ENCODE measurements around the gene RNF187.

The RNF187 gene

DNA sequence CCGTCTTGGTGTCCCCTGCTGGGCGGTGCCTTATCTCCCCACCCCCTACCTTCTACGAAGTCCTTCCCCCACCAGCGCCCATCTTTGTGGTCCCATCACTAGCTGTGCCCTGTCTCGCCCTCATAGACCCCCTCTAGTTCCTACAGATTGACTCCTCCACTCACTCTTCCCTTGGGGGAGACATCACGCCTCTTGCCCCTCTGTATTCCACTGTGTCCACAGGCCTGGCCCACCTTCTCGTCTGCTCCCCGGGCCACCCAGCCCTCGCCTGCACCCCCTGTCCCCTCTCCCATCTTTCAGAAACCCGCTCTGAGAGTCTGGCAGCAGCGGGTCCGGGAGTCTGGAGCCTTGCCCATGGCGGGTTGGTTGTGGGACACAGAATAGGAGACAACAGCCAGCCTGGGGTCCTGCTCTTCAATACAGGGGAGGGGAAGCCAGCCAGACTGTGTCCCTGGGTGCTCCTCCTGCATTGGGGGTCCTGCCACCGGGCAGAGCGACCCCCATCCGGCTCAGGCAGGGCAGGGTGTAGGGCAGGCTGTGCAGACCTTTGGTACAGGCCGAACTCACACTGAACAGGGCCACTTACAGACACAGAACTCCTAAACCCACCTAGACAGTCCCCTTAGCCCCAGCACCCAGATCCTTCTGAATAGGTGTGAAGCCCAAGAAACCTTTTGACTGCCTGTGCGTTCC, 1.1 kb downstream of the RNF187 start:
- H3K27ac Mint-ChIP-seq: peak overlapping the region; percentile 97
- H3K4me3 Mint-ChIP-seq: peak overlapping the region; percentile 95
- no peak for DNase-seq (ENCODE audit: low spot score)
- no peaks in the 10 kb centered on the region for H3K9me3 Mint-ChIP-seq
- H3K4me1 Mint-ChIP-seq (ENCODE audit: low read depth): peaks cover 34% of the 10 kb centered on the region
- H3K27me3 Mint-ChIP-seq (ENCODE audit: low read depth): no peaks in the 10 kb centered on the region
- H3K36me3 Mint-ChIP-seq (ENCODE audit: low read depth): peaks cover 38% of the 10 kb centered on the region

DNA sequence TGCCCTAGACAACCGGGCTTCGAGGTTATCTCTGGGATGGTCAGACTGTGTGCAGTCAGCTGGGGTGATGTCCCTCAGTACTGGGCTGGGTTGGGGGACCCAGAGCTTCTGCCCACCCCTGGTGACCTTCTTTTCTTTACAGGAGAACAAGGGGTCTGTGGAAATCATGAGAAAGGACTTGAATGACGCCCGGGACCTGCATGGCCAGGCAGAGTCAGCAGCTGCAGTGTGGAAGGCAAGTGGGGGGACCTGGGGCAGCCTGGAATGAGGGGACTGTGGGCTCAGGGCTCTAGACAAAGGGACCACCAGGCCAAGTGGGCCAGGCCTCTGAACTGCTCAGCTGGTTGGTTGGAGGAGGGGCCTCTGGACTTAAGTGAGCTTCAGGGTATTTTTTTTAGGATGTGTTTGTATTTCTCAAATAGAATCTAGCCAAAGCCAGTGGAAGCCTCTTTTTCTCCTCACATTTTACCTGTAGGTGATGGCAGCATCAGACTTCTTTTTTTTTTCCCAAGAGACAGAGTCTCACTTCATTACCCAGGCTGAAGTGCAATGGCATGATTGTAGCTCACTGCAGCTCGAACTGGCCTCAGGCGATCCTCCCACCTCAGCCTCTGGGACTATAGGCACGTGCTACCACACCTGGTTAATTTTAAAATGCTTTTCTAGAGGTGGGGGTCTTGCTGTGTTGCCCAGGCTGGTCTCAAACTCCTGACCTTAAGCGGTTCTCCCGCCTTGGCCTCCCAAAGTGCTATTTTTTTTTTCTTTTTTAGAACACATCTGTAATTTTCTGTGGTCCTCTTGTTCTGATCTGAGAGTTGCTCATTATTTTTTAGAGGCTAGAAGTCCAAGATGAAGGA, 1.9 kb downstream of the RNF187 start:
- Mint-ChIP-seq H3K36me3 (ENCODE audit: low read depth) (peaks cover 42% of the 10 kb centered on the region), H3K9me3 (no peaks in the 10 kb centered on the region), H3K27ac (peak overlapping the region; percentile 97), H3K27me3 (ENCODE audit: low read depth) (no peaks in the 10 kb centered on the region), H3K4me1 (ENCODE audit: low read depth) (peaks cover 29% of the 10 kb centered on the region), H3K4me3 (peak overlapping the region; percentile 95)
- no peak for DNase-seq (ENCODE audit: low spot score)

DNA sequence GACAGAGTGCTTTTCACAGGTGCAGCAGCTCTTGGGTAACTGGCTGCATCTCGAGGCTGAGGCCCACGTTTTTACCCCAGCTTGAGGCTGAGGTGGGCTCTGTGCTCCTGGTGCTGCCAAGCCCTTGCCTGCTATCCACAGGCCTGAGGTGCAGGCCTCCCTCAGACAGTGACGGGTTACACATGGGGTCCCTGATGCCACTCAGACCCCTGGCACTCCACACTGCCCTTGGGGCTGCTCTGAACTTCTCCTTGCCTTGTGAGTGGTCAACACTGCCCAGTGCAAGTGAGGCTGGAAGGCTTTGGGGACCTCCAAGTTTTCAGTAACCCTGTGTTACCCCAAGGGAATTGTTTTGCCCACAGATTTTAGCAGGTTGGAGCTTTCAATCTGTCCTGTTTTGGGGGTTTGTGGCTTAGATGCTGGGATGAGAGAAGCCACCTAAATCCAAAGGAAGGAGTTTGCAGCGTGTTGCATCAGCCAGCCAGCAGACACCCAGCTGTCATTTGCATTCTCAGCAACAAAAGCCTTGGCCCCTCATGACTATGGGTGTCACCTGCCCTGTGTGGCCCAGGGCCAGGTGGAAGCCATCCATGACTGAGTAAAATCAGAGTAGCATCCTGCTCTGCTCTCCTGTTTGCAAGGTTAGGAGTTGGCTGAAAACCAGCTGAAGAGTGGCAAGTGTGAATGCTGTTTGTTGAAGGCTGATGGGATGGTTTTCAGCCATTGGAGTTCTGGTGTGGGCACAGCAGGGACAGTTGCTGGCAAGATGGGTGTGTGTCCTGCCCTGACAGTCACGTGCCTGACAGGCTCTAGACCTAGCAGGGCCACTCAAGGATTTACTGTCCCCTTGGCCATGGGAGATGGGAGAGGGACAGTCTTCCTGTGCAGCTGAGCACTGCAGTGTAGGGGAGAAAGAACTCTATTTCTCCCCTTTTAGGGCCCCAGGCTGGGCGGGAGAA, 3.2 kb downstream of the RNF187 start:
- H3K27ac Mint-ChIP-seq: peak overlapping the region; percentile 18
- H3K4me3 Mint-ChIP-seq: peak overlapping the region; percentile 95

DNA sequence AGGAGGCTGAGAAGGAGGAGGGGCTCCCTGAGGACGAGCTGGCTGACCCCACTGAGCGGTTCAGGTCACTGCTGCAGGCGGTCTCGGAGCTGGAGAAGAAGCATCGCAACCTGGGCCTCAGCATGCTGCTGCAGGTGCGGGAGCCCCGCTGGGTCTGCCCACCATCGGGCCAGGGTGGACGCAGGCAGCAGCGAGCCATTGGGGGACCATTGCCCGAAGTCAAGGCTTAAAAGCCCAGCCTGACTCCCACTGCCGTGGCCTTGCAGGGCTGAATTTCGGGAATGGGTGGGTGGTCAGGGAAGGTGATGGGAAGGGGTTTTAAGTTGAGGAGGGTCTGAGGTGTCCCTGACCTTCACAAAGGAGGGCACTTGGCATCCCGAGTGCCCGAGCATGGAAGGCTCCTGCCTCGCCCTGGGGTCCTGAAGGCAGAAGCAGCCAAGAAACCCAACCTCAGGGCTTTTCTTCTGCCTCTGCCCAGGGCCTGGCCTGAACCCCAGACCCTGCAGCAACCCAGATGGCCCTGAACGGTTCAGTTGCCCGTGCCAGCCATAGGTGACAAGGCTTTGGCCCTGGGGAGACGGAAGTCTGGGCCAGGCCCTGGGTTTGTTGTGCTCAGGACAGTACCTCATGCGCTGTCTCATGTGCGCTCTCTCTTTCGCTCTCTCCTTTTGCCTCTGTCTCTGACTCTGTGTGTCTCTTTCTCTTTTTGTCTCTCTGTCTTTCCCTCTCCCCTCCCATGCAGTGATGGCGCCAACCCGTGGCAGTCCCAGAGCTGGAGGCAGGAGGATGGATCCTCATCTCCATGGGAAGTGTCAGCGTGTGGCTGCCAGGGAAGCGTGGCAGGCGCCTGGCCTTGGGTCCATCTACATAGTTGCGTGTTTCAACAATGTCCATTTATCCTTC, 6.2 kb downstream of the RNF187 start:
- no peak overlapping the region for H3K4me3 Mint-ChIP-seq
- H3K36me3 Mint-ChIP-seq (ENCODE audit: low read depth): peaks cover 69% of the 10 kb centered on the region
- H3K27me3 Mint-ChIP-seq (ENCODE audit: low read depth): no peaks in the 10 kb centered on the region
- DNase-seq (ENCODE audit: low spot score): no peak
- peaks cover 31% of the 10 kb centered on the region for H3K4me1 Mint-ChIP-seq (ENCODE audit: low read depth)
- no peak overlapping the region for H3K27ac Mint-ChIP-seq
- H3K9me3 Mint-ChIP-seq: no peaks in the 10 kb centered on the region

More for the DNA sequence above, 3.2 kb downstream of the RNF187 start:
- H3K36me3 Mint-ChIP-seq (ENCODE audit: low read depth): peaks cover 52% of the 10 kb centered on the region
- no peaks in the 10 kb centered on the region for H3K9me3 Mint-ChIP-seq
- DNase-seq (ENCODE audit: low spot score): no peak
- peaks cover 26% of the 10 kb centered on the region for H3K4me1 Mint-ChIP-seq (ENCODE audit: low read depth)
- no peaks in the 10 kb centered on the region for H3K27me3 Mint-ChIP-seq (ENCODE audit: low read depth)

DNA sequence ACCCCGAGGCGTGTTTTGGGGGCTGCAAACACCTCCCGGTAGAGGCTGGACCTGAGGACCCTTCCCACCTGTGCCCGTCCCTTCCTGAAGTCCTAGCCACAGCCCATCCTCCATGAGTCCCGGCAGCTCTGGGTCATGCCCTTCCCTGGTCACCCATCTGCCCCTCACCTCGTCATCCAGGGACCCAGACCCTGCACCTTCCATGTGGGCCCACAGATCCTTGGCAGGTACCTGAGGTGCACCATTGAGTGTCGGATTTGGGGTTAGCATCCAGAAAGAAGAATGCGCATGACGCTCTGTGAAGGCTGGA, 6.8 kb downstream of the RNF187 start:
- no peaks in the 10 kb centered on the region for H3K9me3 Mint-ChIP-seq
- no peak overlapping the region for H3K27ac Mint-ChIP-seq
- H3K27me3 Mint-ChIP-seq (ENCODE audit: low read depth): no peaks in the 10 kb centered on the region
- peaks cover 27% of the 10 kb centered on the region for H3K4me1 Mint-ChIP-seq (ENCODE audit: low read depth)
- DNase-seq (ENCODE audit: low spot score): no peak
- H3K36me3 Mint-ChIP-seq (ENCODE audit: low read depth): peaks cover 66% of the 10 kb centered on the region
- no peak overlapping the region for H3K4me3 Mint-ChIP-seq

DNA sequence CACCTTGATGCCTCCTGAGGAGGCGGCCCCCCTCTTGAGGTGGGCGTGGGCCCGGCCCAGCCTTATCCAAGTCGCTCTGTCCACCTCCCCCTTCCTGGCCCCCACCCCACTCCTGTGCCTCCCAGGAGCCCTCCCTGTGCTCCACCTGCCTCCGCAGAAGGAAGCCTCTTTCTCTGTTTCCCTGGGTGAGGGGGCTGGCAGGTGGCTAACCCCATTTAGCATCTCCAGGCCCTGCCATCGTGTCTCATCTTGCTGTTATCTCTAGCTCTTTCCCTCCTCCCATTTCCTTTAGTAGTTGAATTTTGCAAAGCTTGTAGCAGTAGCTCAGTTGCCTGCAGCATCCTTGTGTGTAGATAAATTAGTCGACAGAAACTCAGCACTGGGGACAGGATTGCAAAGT, 7.2 kb downstream of the RNF187 start:
- DNase-seq (ENCODE audit: low spot score): no peak
- Mint-ChIP-seq H3K27me3 (ENCODE audit: low read depth) (no peaks in the 10 kb centered on the region), H3K4me3 (no peak overlapping the region), H3K36me3 (ENCODE audit: low read depth) (peaks cover 65% of the 10 kb centered on the region), H3K4me1 (ENCODE audit: low read depth) (peaks cover 29% of the 10 kb centered on the region), H3K27ac (no peak overlapping the region), H3K9me3 (no peaks in the 10 kb centered on the region)

DNA sequence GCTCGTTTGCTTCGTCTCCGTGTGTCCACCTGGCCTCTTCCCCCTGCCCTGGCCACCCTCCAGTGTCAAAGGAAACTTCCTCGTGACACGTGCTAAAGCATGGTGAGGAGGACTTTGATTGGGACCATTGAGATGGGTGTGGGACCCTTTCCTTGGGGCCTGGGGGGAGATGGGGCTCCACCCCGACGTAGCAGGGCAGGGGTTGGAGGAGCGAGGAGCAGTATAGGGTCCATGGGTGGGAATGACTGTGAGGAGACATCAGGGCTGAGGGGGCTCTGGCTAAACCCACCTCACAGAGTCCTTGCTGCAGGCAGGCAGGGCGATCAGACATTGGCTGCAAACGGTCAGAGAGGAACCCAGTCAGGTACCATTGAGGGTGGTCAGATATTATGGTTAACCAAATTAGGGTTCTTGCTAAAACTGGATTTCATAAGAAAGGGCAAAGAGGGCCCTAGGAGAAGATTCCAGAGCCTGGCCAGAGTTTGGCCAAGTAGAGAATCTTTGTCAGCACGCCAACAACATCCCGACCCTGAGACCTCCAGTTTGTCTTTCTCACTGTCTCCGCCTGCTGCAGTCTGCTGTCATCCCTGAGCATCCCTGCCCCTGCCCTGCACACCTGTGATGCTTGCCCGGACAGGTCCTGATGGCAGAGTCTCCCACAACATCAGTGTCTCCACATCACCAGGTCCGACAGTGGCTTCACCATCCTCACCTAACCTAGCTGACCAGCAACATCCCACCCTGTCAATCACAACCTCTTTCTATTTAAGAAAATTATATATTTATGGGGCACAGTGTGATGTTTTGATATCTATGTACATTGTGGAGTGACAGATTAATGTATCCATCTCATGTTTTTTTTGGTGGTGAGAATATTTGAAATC, 8.0 kb downstream of the RNF187 start:
- H3K9me3 Mint-ChIP-seq: no peaks in the 10 kb centered on the region
- peaks cover 62% of the 10 kb centered on the region for H3K36me3 Mint-ChIP-seq (ENCODE audit: low read depth)
- no peak overlapping the region for H3K4me3 Mint-ChIP-seq
- no peak for DNase-seq (ENCODE audit: low spot score)
- peaks cover 27% of the 10 kb centered on the region for H3K4me1 Mint-ChIP-seq (ENCODE audit: low read depth)
- no peak overlapping the region for H3K27ac Mint-ChIP-seq
- H3K27me3 Mint-ChIP-seq (ENCODE audit: low read depth): no peaks in the 10 kb centered on the region

DNA sequence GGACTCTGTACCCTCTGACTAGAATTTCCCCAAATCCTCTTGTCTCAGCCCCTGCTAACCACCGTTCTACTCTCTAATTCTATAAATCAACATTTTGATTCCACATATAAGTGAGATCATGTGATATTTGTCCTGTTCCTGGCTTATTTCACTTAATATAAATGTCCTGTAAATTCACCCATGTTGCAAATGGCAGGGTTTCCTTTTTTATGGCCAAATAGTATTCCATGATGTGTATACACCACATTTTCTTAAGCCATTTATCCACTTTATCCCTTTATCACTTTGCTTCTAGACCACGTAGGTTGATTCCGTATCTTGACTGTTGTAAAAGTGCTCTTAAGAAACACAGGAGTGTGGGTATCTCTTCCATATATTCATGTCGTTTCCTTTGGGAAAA, 8.9 kb downstream of the RNF187 start:
- no peaks in the 10 kb centered on the region for H3K27me3 Mint-ChIP-seq (ENCODE audit: low read depth)
- H3K9me3 Mint-ChIP-seq: no peaks in the 10 kb centered on the region
- H3K4me1 Mint-ChIP-seq (ENCODE audit: low read depth): peaks cover 27% of the 10 kb centered on the region
- no peak overlapping the region for H3K4me3 Mint-ChIP-seq
- no peak overlapping the region for H3K27ac Mint-ChIP-seq
- peaks cover 53% of the 10 kb centered on the region for H3K36me3 Mint-ChIP-seq (ENCODE audit: low read depth)
- DNase-seq (ENCODE audit: low spot score): no peak

DNA sequence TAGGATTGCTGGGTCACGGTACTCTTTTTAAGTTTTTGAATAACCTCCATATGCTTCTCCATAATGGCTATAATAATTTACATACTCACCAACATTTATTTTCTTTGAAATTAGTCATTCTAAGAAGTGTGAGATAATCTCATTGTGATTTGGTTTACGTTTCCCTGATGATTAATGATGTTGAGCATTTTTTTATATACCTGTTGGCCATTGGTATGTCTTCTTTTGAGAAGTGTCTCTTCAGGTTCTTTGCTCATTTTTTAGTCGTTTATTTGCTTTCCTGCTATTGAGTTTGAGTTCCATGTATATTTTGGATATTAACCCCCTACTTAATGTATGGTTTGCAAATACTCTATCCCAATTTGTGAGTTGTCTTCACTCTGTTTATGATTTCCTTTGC, 9.3 kb downstream of the RNF187 start:
- no peak overlapping the region for H3K4me3 Mint-ChIP-seq
- no peaks in the 10 kb centered on the region for H3K27me3 Mint-ChIP-seq (ENCODE audit: low read depth)
- no peak overlapping the region for H3K27ac Mint-ChIP-seq
- peaks cover 27% of the 10 kb centered on the region for H3K4me1 Mint-ChIP-seq (ENCODE audit: low read depth)
- DNase-seq (ENCODE audit: low spot score): no peak
- H3K36me3 Mint-ChIP-seq (ENCODE audit: low read depth): peaks cover 51% of the 10 kb centered on the region
- no peaks in the 10 kb centered on the region for H3K9me3 Mint-ChIP-seq

DNA sequence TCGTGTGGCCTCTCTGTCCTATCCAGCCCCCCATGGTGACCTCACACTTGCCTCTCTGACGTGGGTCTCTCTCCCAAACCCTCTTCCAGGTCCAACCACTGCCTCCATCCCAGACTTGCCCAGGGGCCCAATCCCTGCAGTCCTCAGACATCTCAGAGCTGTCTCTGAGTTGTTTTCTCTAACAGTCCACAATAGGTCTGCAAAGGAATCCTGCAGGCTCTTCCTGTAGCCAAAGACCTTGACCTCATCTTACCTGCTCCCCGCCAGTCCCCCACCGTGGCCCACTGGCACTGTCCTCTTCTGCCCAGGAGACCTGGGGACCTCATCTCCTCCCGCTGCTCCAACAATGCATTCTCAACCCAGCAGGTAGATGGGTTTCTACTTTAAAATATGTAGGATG, 10.0 kb downstream of the RNF187 start:
- H3K4me1 Mint-ChIP-seq (ENCODE audit: low read depth): peaks cover 25% of the 10 kb centered on the region

DNA sequence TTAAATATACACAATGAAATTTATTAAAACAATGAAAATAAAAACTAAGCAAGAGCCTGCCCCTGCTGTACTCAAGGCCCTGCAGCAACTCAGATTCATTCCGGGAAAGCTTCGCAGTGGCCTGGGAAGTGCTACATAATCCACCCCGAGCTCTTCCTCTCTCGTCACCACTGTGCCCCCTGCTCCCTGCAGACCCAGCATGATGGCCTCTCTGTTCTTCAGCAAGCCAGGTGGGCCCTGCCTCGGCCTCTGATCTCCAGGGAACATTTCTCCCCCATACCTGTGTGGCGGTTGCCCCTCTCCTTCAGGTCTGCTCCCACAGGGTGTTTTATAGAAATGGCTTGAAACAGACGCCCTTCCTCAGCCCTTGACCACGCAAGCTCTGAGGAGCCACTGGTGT, 10.6 kb downstream of the RNF187 start:
- Mint-ChIP-seq H3K36me3 (ENCODE audit: low read depth) (peaks cover 46% of the 10 kb centered on the region), H3K27ac (no peak overlapping the region), H3K9me3 (no peaks in the 10 kb centered on the region), H3K4me3 (no peak overlapping the region), H3K4me1 (ENCODE audit: low read depth) (peaks cover 26% of the 10 kb centered on the region), H3K27me3 (ENCODE audit: low read depth) (no peaks in the 10 kb centered on the region)
- DNase-seq (ENCODE audit: low spot score): no peak

More for the DNA sequence above, 10.0 kb downstream of the RNF187 start:
- H3K27me3 Mint-ChIP-seq (ENCODE audit: low read depth): no peaks in the 10 kb centered on the region
- no peak for DNase-seq (ENCODE audit: low spot score)
- no peak overlapping the region for H3K27ac Mint-ChIP-seq
- H3K9me3 Mint-ChIP-seq: no peaks in the 10 kb centered on the region
- no peak overlapping the region for H3K4me3 Mint-ChIP-seq
- peaks cover 46% of the 10 kb centered on the region for H3K36me3 Mint-ChIP-seq (ENCODE audit: low read depth)

DNA sequence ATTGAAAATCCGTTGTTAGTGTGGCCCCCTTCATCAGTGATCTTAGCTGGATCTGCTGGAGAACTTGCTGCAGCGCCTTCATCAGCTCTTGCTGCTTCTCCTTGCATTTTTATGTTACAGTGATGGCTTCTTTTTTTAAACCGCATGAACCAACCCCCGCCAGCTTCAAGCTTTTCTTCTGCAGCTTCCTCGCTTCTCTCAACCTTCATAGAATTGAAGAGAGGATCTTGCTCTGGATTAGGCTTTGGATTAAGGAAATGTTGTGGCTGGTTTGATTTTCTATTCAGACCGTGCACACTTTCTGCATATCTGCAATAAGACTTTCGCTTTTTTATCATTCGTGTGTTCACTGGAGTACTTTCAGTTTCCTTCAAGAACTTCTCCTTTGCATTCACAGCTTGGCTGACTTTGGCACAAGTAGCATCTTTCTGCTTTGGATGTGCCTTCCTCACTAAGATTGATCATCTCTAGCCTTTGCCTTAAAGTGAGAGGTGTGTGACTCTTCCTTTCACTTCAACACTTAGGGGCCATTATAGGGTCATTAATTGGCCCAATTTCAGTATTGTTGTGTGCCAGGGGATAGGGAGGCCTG, 13.1 kb downstream of the RNF187 start:
- H3K27ac Mint-ChIP-seq: peak overlapping the region; percentile 60
- H3K9me3 Mint-ChIP-seq: no peaks in the 10 kb centered on the region
- no peak for DNase-seq (ENCODE audit: low spot score)
- H3K36me3 Mint-ChIP-seq (ENCODE audit: low read depth): peaks cover 31% of the 10 kb centered on the region
- H3K4me3 Mint-ChIP-seq: peak overlapping the region; percentile 78
- peaks cover 3% of the 10 kb centered on the region for H3K27me3 Mint-ChIP-seq (ENCODE audit: low read depth)
- peaks cover 26% of the 10 kb centered on the region for H3K4me1 Mint-ChIP-seq (ENCODE audit: low read depth)

Measured in T-helper 2 cell treated with Interferon-gamma antibody and Interleukin-4, amounts not matched to agents 5 μg/mL and 100 μg/mL, for 36 hours (primary cell).